Measurements from ENCODE around the gene SLC44A1. TPM values are rescaled to one million over a fixed set of nuclear protein-coding genes. Genes with fewer than 3 reads are reported as not detected.

The SLC44A1 gene
- polyA plus RNA-seq, 3 donors = 10.8 to 16.6 (median 11.6) TPM

- WGBS, 3 donors = 89 to 97% (median 97%) methylated on average over 1 of the region's 1 CpG
- H3K27ac ChIP-seq (ENCODE audit: low read depth, low read length) = no peak overlapping the region
These were observed 101.2 kb downstream of the SLC44A1 start for GRCh38 chr9:105345626-105346025.

- 35 to 76% (median 76%) methylated on average over 2 of the region's 2 CpGs for WGBS, 3 donors
- H3K27ac ChIP-seq (ENCODE audit: low read depth, low read length) = no peak overlapping the region
These were observed 101.8 kb downstream of the SLC44A1 start for GRCh38 chr9:105346273-105346672.

GRCh38 chr9:105354448-105354847 lies 110.0 kb downstream of the SLC44A1 start:
- 96% methylated on average over 3 of the region's 3 CpGs for WGBS, 3 donors
- H3K27ac ChIP-seq (ENCODE audit: low read depth, low read length) = no peak overlapping the region

GRCh38 chr9:105355781-105356180 lies 111.3 kb downstream of the SLC44A1 start:
- 88 to 96% (median 93%) methylated on average over 3 of the region's 3 CpGs for WGBS, 3 donors
- no peak overlapping the region for H3K27ac ChIP-seq (ENCODE audit: low read depth, low read length)

GRCh38 chr9:105357937-105358336 lies 113.5 kb downstream of the SLC44A1 start:
- H3K27ac ChIP-seq (ENCODE audit: low read depth, low read length) = no peak overlapping the region

GRCh38 chr9:105359892-105360291 lies 115.4 kb downstream of the SLC44A1 start:
- 88 to 93% (median 92%) methylated on average over 3 of the region's 3 CpGs for WGBS, 3 donors
- H3K27ac ChIP-seq (ENCODE audit: low read depth, low read length) = no peak overlapping the region

More at GRCh38 chr9:105357937-105358336, 113.5 kb downstream of the SLC44A1 start:
- 82 to 92% (median 88%) methylated on average over 3 of the region's 3 CpGs for WGBS, 3 donors

- no peak overlapping the region for H3K27ac ChIP-seq (ENCODE audit: low read depth, low read length)
- 52 to 82% (median 64%) methylated on average over 1 of the region's 1 CpG for WGBS, 3 donors
These were observed 115.9 kb downstream of the SLC44A1 start for GRCh38 chr9:105360344-105360743.

GRCh38 chr9:105361873-105362272 lies 117.4 kb downstream of the SLC44A1 start:
- H3K27ac ChIP-seq (ENCODE audit: low read depth, low read length) = no peak overlapping the region
- WGBS, 3 donors = 84 to 99% (median 97%) methylated on average over 9 of the region's 9 CpGs

GRCh38 chr9:105362470-105362869 lies 118.0 kb downstream of the SLC44A1 start:
- H3K27ac ChIP-seq (ENCODE audit: low read depth, low read length) = no peak overlapping the region
- 87 to 95% (median 90%) methylated on average over 4 of the region's 4 CpGs for WGBS, 3 donors

- no peak overlapping the region for H3K27ac ChIP-seq (ENCODE audit: low read depth, low read length)
- WGBS, 3 donors = 91 to 99% (median 96%) methylated on average over 2 of the region's 2 CpGs
These were observed 119.4 kb downstream of the SLC44A1 start for GRCh38 chr9:105363837-105364236.

- 87 to 93% (median 88%) methylated on average over 3 of the region's 3 CpGs for WGBS, 3 donors
These were observed 125.5 kb downstream of the SLC44A1 start for GRCh38 chr9:105369911-105370310.

GRCh38 chr9:105373723-105374122 lies 129.3 kb downstream of the SLC44A1 start:
- 89 to 100% (median 95%) methylated on average over 1 of the region's 1 CpG for WGBS, 3 donors

More at GRCh38 chr9:105369911-105370310, 125.5 kb downstream of the SLC44A1 start:
- H3K27ac ChIP-seq (ENCODE audit: low read depth, low read length) = no peak overlapping the region

GRCh38 chr9:105375323-105375722 lies 130.9 kb downstream of the SLC44A1 start:
- H3K27ac ChIP-seq (ENCODE audit: low read depth, low read length) = no peak overlapping the region
- 93 to 97% (median 96%) methylated on average over 4 of the region's 4 CpGs for WGBS, 3 donors

More at GRCh38 chr9:105373723-105374122, 129.3 kb downstream of the SLC44A1 start:
- no peak overlapping the region for H3K27ac ChIP-seq (ENCODE audit: low read depth, low read length)

- 38 to 98% (median 91%) methylated on average over 1 of the region's 1 CpG for WGBS, 3 donors
- H3K27ac ChIP-seq (ENCODE audit: low read depth, low read length) = no peak overlapping the region
These were observed 132.4 kb downstream of the SLC44A1 start for GRCh38 chr9:105376893-105377292.

- H3K27ac ChIP-seq (ENCODE audit: low read depth, low read length) = no peak overlapping the region
- WGBS, 3 donors = 37 to 78% (median 41%) methylated on average over 9 of the region's 9 CpGs
These were observed 141.0 kb downstream of the SLC44A1 start for GRCh38 chr9:105385381-105385985.

GRCh38 chr9:105389796-105390195 lies 145.3 kb downstream of the SLC44A1 start:
- no peak overlapping the region for H3K27ac ChIP-seq (ENCODE audit: low read depth, low read length)
- 90 to 91% (median 91%) methylated on average over 6 of the region's 6 CpGs for WGBS, 3 donors

- H3K27ac ChIP-seq (ENCODE audit: low read depth, low read length) = no peak overlapping the region
- WGBS, 3 donors = 80 to 99% (median 97%) methylated on average over 3 of the region's 3 CpGs
These were observed 146.4 kb downstream of the SLC44A1 start for GRCh38 chr9:105390871-105391270.

- WGBS, 3 donors = 89 to 99% (median 98%) methylated on average over 1 of the region's 1 CpG
- H3K27ac ChIP-seq (ENCODE audit: low read depth, low read length) = no peak overlapping the region
These were observed 146.8 kb downstream of the SLC44A1 start for GRCh38 chr9:105391288-105391687.

- 100% methylated on average over 1 of the region's 1 CpG for WGBS, 3 donors
- no peak overlapping the region for H3K27ac ChIP-seq (ENCODE audit: low read depth, low read length)
These were observed 148.1 kb downstream of the SLC44A1 start for GRCh38 chr9:105392531-105392930.

GRCh38 chr9:105393576-105394344 lies 149.3 kb downstream of the SLC44A1 start:
- 86 to 96% (median 93%) methylated on average over 4 of the region's 4 CpGs for WGBS, 3 donors
- H3K27ac ChIP-seq (ENCODE audit: low read depth, low read length) = no peak overlapping the region
